GM19240 (cell line): Measurements from ENCODE around the gene NR0B2.
"Not testable (repeated sequence)": the region's sequence is repeated elsewhere in the genome, so short reads cannot be mapped to it uniquely, and the experiment has no call there.

Source experiments
- DNase-seq: peaks from one replicate; pipeline ENCODE4 v3.0.0; 2011; ENCODE audit warnings: low spot score; ENCODE audit not compliant: insufficient read length

NR0B2 gene

GRCh38 chr1:26894263-26894662, 19.5 kb downstream of the NR0B2 start:
- DNase-seq, result no peak

- no peak for DNase-seq
Observed at GRCh38 chr1:26890467-26890796, 23.3 kb downstream of the NR0B2 start.

GRCh38 chr1:26889551-26890466, 24.0 kb downstream of the NR0B2 start, which contains the start of gene GPN2:
TSS of gene GPN2 (minus strand) at chr1:26890283. CDS start at chr1:26890096, 187 bp downstream.
- peak; percentile 82 for DNase-seq

GRCh38 chr1:26888231-26888630, 25.5 kb downstream of the NR0B2 start:
- DNase-seq, result no peak

GRCh38 chr1:26887125-26887524, 26.6 kb downstream of the NR0B2 start:
- no peak for DNase-seq

- no peak for DNase-seq
Observed at GRCh38 chr1:26882696-26883463, 30.9 kb downstream of the NR0B2 start.

- not testable (repeated sequence) for DNase-seq
Observed at GRCh38 chr1:26881611-26882010, 32.2 kb downstream of the NR0B2 start.

- DNase-seq, result no peak
Observed at GRCh38 chr1:26879793-26880192, 34.0 kb downstream of the NR0B2 start.

GRCh38 chr1:26877326-26877725, 36.4 kb downstream of the NR0B2 start:
- no peak for DNase-seq

- DNase-seq, result no peak
Observed at GRCh38 chr1:26874896-26875295, 38.9 kb downstream of the NR0B2 start.

GRCh38 chr1:26873097-26873496, 40.7 kb downstream of the NR0B2 start:
- DNase-seq, result not testable (repeated sequence)

- DNase-seq, result peak; percentile 61
Observed at GRCh38 chr1:26864610-26865480, 48.9 kb downstream of the NR0B2 start.

- DNase-seq, result no peak
Observed at GRCh38 chr1:26863685-26864077, 50.1 kb downstream of the NR0B2 start.

GRCh38 chr1:26862781-26863684, 50.7 kb downstream of the NR0B2 start, which contains the start of gene SFN:
TSS of gene SFN (plus strand) at chr1:26863149. CDS start at chr1:26863213, 64 bp downstream.
- no peak for DNase-seq

- no peak for DNase-seq
Observed at GRCh38 chr1:26861889-26862378, 51.8 kb downstream of the NR0B2 start.
